Epithelial cell of proximal tubule (primary cell): ENCODE results near the gene WDR64. TPM values are rescaled to one million over a fixed set of nuclear protein-coding genes. Genes with fewer than 3 reads are reported as not detected.
"Not testable (repeated sequence)": the region's sequence is repeated elsewhere in the genome, so short reads cannot be mapped to it uniquely, and the experiment has no call there.

Experiments used
- DNase-seq: peaks from one replicate; pipeline ENCODE4 v3.0.0-alpha.2; 2011; ENCODE audit warnings: low read depth
- H3K4me3 ChIP-seq: 2 replicates; pipeline ENCODE4 v1.5.1; 2011; ENCODE audit warnings: low read depth, mild to moderate bottlenecking, low read length
- total RNA-seq: library from RNA; depleted of rRNA; stranded (reverse); fragments of >200 nt; gene quantifications from 2 replicates; pipeline ENCODE4 v1.2.3, GENCODE V29; 2015
- TF ChIP-seq, protein P1 (sequence below): conservative IDR thresholded peaks from 2 replicates; pipeline ENCODE4 v1.5.1; 2012; ENCODE audit warnings: low read depth, mild to moderate bottlenecking, low read length

The WDR64 gene
- total RNA-seq, 1 donor from 2014 or later, result not detected

DNA sequence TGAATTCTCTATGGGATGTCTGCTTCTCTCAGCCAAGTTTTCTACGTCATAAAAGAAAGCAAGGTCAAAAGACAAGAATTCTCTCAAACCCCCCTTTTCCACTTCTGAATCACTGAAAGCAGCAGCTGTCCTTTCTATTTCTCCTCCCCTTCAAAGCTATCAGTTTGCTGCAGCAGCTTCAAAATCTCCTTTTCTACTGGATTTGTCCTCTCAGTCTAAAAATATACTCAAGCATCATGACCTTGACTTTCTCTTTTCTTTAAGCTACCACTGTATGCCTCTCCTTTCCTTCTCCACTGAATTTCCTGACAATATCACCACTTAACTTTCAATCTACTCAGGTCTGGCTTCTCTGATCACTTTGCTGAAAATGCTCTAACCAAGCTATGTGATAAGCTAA, 1.9 kb downstream of the WDR64 start:
- no peak overlapping the region for H3K4me3 ChIP-seq
- no peak for DNase-seq
- TF ChIP-seq, protein P1, sequence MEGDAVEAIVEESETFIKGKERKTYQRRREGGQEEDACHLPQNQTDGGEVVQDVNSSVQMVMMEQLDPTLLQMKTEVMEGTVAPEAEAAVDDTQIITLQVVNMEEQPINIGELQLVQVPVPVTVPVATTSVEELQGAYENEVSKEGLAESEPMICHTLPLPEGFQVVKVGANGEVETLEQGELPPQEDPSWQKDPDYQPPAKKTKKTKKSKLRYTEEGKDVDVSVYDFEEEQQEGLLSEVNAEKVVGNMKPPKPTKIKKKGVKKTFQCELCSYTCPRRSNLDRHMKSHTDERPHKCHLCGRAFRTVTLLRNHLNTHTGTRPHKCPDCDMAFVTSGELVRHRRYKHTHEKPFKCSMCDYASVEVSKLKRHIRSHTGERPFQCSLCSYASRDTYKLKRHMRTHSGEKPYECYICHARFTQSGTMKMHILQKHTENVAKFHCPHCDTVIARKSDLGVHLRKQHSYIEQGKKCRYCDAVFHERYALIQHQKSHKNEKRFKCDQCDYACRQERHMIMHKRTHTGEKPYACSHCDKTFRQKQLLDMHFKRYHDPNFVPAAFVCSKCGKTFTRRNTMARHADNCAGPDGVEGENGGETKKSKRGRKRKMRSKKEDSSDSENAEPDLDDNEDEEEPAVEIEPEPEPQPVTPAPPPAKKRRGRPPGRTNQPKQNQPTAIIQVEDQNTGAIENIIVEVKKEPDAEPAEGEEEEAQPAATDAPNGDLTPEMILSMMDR, result no peak

DNA sequence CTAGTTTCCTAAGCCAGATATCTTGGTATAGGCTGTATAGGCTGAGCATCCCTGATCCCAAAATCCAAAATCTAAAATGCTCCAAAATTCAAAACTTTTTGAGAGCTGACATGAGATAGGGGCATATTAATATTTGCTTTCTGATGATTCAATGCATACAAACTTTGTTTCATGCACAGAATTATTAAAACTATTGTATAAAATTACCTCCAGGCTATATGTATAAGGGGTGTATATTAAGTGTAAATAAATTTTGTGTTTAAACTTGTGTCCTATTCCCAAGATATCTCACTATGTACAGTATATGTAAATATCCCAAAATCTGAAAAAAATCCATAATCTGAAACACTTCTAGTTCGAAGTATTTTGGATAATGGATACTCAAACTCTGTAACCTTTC, 2.6 kb downstream of the WDR64 start:
- DNase-seq, result no peak
- H3K4me3 ChIP-seq, result no peak overlapping the region
- TF ChIP-seq, protein P1, result no peak

DNA sequence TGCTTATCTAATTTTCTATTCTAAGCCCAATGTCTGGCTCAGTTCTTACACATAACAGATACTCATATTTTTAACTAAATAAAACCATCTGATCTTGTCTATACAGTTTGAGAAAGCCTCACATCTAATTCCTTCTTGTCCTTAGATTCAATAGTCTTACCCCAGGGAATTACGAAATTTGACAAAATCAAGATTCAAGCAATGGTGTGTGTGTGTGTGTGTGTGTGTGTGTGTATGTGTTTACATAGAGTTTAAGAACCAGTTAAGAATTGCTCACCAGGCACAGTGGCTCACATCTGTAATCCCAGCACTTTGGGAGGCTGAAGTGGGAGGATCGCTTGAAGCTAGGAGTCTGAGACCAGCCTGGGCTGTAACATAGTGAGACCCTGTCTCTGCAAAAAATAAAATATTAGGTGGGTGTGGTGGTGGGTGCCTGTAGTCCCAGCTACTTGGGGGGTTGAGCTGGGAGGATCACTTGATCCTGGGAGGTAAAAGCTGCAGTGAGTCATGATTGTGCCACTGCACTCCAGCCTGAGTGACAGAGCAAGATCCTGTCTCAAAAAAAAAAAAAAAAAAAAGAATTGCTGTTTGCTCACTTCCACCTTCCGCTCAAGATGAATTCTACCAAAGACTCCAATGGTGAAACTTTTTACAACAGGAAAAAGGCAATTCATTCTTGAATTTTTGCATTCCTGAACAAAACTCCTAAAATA, 6.2 kb downstream of the WDR64 start:
- H3K4me3 ChIP-seq, result no peak overlapping the region
- TF ChIP-seq, protein P1, result no peak
- DNase-seq, result no peak

DNA sequence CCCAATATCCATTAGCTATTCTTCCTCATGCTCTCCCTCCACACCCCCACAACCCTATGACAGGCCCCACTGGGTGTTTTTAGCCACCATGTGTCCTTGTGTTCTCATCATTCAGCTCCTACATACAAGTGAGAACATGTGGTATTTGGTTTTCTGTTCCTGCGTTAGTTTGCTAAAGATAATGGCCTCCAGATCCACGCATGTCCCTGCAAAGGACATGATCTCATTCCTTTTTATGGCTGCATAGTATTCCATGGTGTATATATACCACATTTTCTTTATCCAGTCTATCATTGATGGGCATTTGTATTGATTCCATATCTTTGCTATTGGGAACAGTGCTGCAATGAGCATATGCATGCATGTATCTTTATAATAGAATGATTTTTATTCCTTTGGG, 6.9 kb downstream of the WDR64 start:
- not testable (repeated sequence) for H3K4me3 ChIP-seq, DNase-seq

DNA sequence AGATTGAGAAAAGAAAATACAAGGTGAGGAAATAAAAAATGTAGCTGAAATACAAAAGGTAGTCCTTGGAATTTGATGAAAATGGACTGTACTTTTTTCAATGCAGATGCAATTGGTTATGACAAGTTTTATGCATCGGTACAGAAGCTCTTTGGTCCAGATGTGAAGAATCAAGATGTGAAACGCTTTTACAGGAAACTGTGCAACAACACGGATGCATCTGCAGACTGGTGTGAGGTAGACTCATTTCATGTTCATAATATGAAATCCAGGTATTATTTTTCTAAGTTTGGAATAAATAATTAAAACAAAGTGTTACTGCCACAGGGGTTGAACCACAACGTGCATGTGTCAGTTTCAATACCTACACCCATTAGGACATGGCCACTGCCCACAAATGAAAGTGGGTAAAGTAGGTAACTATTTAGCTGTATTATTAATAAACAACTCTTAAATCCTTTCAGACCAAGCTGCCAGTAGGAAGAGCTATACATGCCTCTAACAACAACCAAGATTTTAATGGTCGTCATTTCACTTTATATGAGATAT, 8.4 kb downstream of the WDR64 start:
- TF ChIP-seq, protein P1, result no peak
- DNase-seq, result no peak
- no peak overlapping the region for H3K4me3 ChIP-seq

DNA sequence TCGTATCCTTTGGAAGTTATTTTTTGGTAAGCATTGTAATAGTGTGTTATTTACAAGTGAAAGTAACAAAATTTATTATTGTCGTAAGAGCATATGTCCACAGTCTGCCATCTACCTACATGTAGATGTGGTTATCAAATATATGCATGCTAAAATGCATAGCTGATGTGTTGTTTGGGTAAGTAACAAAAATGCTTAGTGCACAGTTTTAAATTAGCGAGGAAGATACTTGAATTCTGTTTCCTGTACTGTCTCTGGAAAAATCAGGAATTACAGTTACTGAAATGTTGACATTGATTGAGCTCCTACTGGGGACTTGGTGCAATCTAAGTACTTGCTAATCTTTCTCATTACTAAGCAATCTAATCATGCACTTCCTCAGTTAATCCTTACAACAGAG, 14.3 kb downstream of the WDR64 start:
- TF ChIP-seq, protein P1, result no peak
- H3K4me3 ChIP-seq, result no peak overlapping the region
- DNase-seq, result no peak

DNA sequence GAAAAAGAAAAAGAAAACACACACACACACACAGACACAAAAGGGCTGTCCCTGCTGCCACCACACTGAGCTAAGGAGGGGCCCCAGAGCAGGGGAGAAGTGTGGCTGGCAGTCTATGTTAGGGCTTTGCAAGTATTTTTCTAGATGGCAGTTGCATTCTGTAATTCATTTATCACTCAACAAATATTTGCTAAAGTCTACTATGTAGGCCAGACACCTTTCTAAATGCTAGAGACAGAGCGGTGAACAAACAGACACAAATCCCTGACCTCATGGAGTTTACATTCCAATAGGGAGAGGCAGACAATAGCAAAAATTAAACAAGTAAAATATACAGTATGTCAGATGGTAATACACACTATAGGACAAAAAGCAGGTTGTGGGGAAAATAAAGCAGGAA, 20.2 kb downstream of the WDR64 start:
- DNase-seq, result no peak
- H3K4me3 ChIP-seq, result no peak overlapping the region
- TF ChIP-seq, protein P1, result no peak
